RWPE2 (cell line): ENCODE measurements around the gene STK32A.
A peak's percentile ranks its signal among the peaks of the same experiment; 100 is the strongest.

ENCODE experiments used
- ATAC-seq: fragments of 200-7000 bp; cut with Tn5 transposase; 3 replicates; pipeline ENCODE4 v1.9.1; 2021; ENCODE audit warnings: low read depth
- DNase-seq: peaks from one replicate; pipeline ENCODE4 v3.0.0-alpha.2; 2020; ENCODE audit warnings: low spot score
- H3K27ac ChIP-seq: fragments of 450-650 bp; 2 replicates; pipeline ENCODE4 v1.5.1; 2017; ENCODE audit warnings: mild to moderate bottlenecking; ENCODE audit not compliant: poor library complexity, severe bottlenecking
- H3K27me3 ChIP-seq: fragments of 250-450 bp; sonication (Bioruptor Pico); 2 replicates; pipeline ENCODE4 v1.5.1; 2021; ENCODE audit warnings: mild to moderate bottlenecking, moderate library complexity; ENCODE audit not compliant: insufficient read depth, poor library complexity, severe bottlenecking
- H3K36me3 ChIP-seq: fragments of 250-450 bp; sonication (Bioruptor Pico); 2 replicates; pipeline ENCODE4 v1.5.1; 2020; ENCODE audit warnings: low read depth, mild to moderate bottlenecking, moderate library complexity
- H3K4me1 ChIP-seq: fragments of 250-450 bp; sonication (Bioruptor Pico); 2 replicates; pipeline ENCODE4 v1.5.1; 2021; ENCODE audit warnings: mild to moderate bottlenecking, moderate library complexity; ENCODE audit not compliant: insufficient read depth, poor library complexity, severe bottlenecking
- H3K4me3 ChIP-seq: fragments of 250-450 bp; sonication (Bioruptor Pico); 2 replicates; pipeline ENCODE4 v1.5.1; 2021; ENCODE audit warnings: mild to moderate bottlenecking, moderate library complexity; ENCODE audit not compliant: severe bottlenecking
- H3K9me3 ChIP-seq: fragments of 250-450 bp; sonication (Bioruptor Pico); 2 replicates; pipeline ENCODE4 v1.5.1; 2021; ENCODE audit warnings: mild to moderate bottlenecking, moderate library complexity; ENCODE audit not compliant: severe bottlenecking
- TF ChIP-seq, protein P1 (sequence below): fragments of 450-650 bp; IDR thresholded peaks from one replicate; pipeline ENCODE4 v1.5.1; 2017; ENCODE audit warnings: mild to moderate bottlenecking, moderate library complexity; ENCODE audit not compliant: poor library complexity, severe bottlenecking

The STK32A gene

GRCh38 chr5:147390654-147391225 is 155.9 kb downstream of the STK32A start:
- Histone ChIP-seq H3K4me1 (no peaks in the 10 kb centered on the region), H3K27me3 (no peaks in the 10 kb centered on the region), H3K9me3 (no peaks in the 10 kb centered on the region), H3K36me3 (no peaks in the 10 kb centered on the region), H3K27ac (no peak overlapping the region), H3K4me3 (no peak overlapping the region)
- no peak for ATAC-seq
- no peak for DNase-seq
- TF ChIP-seq, protein P1, sequence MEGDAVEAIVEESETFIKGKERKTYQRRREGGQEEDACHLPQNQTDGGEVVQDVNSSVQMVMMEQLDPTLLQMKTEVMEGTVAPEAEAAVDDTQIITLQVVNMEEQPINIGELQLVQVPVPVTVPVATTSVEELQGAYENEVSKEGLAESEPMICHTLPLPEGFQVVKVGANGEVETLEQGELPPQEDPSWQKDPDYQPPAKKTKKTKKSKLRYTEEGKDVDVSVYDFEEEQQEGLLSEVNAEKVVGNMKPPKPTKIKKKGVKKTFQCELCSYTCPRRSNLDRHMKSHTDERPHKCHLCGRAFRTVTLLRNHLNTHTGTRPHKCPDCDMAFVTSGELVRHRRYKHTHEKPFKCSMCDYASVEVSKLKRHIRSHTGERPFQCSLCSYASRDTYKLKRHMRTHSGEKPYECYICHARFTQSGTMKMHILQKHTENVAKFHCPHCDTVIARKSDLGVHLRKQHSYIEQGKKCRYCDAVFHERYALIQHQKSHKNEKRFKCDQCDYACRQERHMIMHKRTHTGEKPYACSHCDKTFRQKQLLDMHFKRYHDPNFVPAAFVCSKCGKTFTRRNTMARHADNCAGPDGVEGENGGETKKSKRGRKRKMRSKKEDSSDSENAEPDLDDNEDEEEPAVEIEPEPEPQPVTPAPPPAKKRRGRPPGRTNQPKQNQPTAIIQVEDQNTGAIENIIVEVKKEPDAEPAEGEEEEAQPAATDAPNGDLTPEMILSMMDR, result no peak

DNA sequence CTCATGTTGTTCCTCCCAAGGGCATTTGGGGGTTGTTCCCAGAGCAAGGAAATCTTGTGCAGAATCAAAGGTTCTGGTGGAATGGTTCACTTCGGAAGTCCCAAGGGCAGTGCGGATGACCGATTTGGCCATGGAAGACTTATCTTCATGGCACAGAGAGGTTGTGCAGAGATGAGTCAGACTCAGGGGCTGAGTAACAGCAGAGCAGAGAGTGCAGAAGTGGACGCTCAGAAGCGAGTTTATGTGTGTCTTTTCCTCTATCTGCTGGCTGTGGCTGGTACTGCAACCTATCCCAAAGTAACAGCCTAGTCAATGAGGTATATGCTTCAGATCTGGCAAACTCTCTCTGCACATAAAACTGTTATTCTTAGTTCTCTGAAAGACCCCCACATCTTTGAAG is 157.0 kb downstream of the STK32A start:
- TF ChIP-seq, protein P1, result peak; percentile 49
- H3K27me3 ChIP-seq, result no peaks in the 10 kb centered on the region
- no peaks in the 10 kb centered on the region for H3K36me3 ChIP-seq
- peak; percentile 92 for ATAC-seq
- no peaks in the 10 kb centered on the region for H3K4me1 ChIP-seq
- H3K27ac ChIP-seq, result no peak overlapping the region
- H3K4me3 ChIP-seq, result no peak overlapping the region
- no peaks in the 10 kb centered on the region for H3K9me3 ChIP-seq
- DNase-seq, result no peak

DNA sequence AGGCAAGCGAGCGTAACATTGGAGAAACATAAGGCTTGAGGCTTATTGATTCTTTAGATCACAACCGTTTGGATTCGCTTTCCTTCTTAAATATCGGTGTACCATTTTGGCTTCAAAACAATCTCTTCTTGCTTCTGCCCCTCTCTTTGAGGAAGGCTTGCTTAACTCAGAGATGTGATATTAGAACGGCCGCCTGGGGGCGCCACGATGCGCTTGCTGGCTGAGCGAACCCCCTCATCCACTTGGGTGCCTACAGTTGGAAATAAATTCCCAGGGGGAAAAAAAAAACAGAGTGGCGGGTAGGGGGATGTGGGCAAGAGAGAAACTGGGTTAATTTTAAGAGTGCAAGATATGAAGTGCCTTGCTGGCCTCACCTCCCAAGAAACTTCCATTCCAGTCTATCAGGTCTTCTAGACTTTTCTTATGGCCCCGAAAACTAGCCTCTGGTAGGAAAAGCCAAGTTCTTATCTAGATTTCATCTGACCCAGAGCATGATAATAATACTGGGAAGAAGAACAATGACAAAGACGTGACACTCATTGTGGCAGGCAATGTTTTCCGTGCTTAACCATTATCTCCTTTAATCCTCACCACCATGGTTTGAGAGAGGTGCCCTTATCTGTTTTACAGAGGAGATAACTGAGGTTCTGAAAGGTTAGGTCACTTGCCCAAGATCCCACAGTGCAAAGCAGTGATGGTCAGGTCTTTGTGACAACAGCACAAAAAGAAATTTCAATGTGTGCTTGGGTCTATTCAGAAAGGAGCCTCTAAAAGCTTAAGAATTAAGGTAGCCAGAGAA is 159.2 kb downstream of the STK32A start:
- DNase-seq (no peak), ATAC-seq (no peak)
- no peaks in the 10 kb centered on the region for H3K36me3 ChIP-seq
- TF ChIP-seq, protein P1, result peak; percentile 26
- no peak overlapping the region for H3K4me3 ChIP-seq
- no peaks in the 10 kb centered on the region for H3K27me3 ChIP-seq
- no peaks in the 10 kb centered on the region for H3K9me3 ChIP-seq
- H3K4me1 ChIP-seq, result no peaks in the 10 kb centered on the region
- no peak overlapping the region for H3K27ac ChIP-seq

GRCh38 chr5:147396070-147396823 is 161.4 kb downstream of the STK32A start:
- H3K9me3 ChIP-seq, result no peaks in the 10 kb centered on the region
- no peak for ATAC-seq
- no peak for DNase-seq
- TF ChIP-seq, protein P1, result no peak
- H3K4me3 ChIP-seq, result no peak overlapping the region
- H3K36me3 ChIP-seq, result no peaks in the 10 kb centered on the region
- no peaks in the 10 kb centered on the region for H3K27me3 ChIP-seq
- H3K4me1 ChIP-seq, result no peaks in the 10 kb centered on the region
- no peak overlapping the region for H3K27ac ChIP-seq
